Fibroblast of pulmonary artery (primary cell): ENCODE data around the gene GOLGA6L2.

Experiments used
- DNase-seq: peaks from one replicate; pipeline ENCODE4 v3.0.0-alpha.2; 2010; ENCODE audit warnings: low read depth
- H3K4me3 ChIP-seq: replicated peaks from 2 replicates; pipeline ENCODE4 v1.5.1; 2011; ENCODE audit warnings: low read depth, mild to moderate bottlenecking, control low read depth, low read length, moderate library complexity
- TF ChIP-seq, protein P1 (sequence below): IDR thresholded peaks from 2 replicates; pipeline ENCODE4 v1.5.1; 2011; ENCODE audit warnings: mild to moderate bottlenecking, control low read depth, low read length, inconsistent platforms; ENCODE audit errors: missing control alignments

GOLGA6L2 gene

DNA sequence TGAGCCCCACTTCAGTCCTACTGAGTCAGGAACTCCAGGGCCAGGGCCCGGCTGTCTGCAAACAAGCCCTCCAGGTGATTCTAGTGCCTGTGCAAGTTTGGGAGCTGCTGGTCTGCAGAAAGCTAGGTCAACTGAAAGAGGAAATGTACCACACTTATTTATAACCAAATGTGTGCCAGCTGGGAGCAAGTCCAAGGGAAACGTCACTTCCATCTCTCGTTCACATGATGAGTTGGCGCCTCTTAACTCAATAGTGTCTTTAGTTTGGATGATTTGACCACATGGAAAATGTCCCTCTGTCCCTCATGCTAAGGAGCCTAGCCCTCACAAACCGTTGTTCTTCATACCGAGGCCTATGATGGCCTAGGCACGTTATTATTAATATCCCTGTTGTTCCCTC, 49.3 kb downstream of the GOLGA6L2 start:
- DNase-seq = no peak
- TF ChIP-seq, protein P1, sequence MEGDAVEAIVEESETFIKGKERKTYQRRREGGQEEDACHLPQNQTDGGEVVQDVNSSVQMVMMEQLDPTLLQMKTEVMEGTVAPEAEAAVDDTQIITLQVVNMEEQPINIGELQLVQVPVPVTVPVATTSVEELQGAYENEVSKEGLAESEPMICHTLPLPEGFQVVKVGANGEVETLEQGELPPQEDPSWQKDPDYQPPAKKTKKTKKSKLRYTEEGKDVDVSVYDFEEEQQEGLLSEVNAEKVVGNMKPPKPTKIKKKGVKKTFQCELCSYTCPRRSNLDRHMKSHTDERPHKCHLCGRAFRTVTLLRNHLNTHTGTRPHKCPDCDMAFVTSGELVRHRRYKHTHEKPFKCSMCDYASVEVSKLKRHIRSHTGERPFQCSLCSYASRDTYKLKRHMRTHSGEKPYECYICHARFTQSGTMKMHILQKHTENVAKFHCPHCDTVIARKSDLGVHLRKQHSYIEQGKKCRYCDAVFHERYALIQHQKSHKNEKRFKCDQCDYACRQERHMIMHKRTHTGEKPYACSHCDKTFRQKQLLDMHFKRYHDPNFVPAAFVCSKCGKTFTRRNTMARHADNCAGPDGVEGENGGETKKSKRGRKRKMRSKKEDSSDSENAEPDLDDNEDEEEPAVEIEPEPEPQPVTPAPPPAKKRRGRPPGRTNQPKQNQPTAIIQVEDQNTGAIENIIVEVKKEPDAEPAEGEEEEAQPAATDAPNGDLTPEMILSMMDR = no peak
- H3K4me3 ChIP-seq = no peak overlapping the region

DNA sequence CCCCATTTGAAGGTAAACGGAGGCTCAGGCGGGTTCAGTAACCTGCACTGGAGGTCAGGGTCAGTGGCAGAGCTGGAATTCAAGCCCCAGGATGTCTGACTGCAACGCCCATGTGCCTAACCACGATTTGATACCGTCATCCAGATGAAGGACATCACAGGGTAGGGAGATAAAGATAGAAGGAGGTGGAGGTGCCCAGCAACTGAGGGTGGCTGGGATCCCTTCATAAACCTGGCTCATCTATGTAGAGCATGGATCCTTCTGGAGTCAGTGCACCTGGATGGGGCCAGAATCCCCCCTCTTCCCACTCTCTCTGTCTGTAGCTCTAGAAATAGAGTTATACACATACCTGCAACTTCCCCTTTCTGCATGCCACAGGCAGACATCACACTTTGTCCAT, 51.2 kb downstream of the GOLGA6L2 start:
- TF ChIP-seq, protein P1 = no peak
- H3K4me3 ChIP-seq = no peak overlapping the region
- DNase-seq = no peak

DNA sequence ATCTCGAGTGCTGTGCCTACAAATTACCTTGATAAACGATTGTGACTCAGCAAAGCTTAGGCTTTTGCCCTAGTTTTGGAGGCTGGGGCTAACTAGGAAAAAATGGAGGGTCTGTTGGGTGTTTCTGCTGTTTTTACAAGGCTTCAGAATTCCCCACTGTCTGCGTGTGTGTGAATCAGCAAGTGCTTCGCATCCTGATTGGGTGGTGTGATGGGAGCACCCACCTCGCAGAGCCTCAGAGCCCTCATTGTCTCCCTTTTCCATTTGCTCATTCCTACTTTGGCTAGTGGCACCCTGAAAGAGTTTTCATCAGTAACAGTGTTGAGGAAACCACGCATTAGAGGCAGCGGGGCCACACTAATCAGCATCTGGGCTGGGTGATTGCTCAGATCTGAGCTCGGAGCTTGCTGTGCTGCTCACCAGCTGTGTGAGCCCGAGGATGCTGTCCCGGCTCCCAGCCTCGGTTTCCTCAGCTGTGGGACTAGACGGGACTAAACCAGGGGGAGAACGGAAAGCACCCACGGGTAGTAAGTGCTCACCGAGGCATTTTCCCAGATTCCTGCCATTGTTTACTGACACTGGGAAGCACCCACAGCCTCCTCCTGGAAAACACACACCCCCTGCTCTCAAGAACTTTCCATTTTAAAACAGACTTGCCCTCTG, 51.9 kb downstream of the GOLGA6L2 start:
- no peak for DNase-seq
- TF ChIP-seq, protein P1 = no peak
- no peak overlapping the region for H3K4me3 ChIP-seq
